Fibroblast of pulmonary artery (primary cell): ENCODE results near the gene APOD.
A peak's percentile ranks its signal among the peaks of the same experiment; 100 is the strongest.
"Not testable (repeated sequence)": the region's sequence is repeated elsewhere in the genome, so short reads cannot be mapped to it uniquely, and the experiment has no call there.

Experiments
- DNase-seq: peaks from one replicate; pipeline ENCODE4 v3.0.0-alpha.2; 2010; ENCODE audit warnings: low read depth
- H3K4me3 ChIP-seq: replicated peaks from 2 replicates; pipeline ENCODE4 v1.5.1; 2011; ENCODE audit warnings: low read depth, mild to moderate bottlenecking, control low read depth, low read length, moderate library complexity
- CTCF ChIP-seq: IDR thresholded peaks from 2 replicates; pipeline ENCODE4 v1.5.1; 2011; ENCODE audit warnings: mild to moderate bottlenecking, control low read depth, low read length, inconsistent platforms; ENCODE audit errors: missing control alignments

APOD gene

DNA sequence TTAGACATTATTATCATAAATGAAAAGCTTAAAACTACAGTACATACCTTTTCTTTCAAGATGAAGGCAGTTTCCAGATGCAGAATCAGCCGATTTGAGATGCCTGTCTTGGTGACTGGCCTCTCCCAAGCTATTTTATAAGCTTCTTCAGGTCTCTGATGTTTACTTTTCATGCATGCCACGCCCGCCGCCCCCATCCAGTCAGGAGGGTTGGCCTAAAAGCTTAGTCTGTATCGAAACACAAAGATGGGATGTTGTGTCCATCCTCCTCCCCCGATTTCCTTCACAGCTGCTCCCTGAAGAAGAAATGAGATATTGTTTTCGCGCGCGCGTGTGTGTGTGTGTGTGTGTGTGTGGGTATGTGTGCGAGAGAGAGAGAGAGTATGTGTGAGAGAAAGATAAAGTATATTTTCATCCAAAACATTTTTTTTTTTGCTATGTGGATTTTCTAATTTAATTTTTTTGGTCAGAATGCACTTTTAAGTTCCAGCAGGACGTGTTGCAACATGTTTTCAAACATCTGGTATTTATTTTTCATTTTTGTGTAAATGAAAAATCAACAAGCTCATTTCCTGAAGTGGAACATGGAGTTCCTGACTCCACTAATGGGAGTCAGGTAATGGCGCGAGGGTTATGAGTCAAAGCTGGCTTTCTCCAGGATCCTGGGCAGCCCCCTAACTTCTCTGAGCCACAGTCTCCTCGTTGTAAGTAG, at the start of gene APOD:
Gene APOD (minus strand): TSS at position 110 of the 712 bp plus-strand sequence. CDS start 4,479 bp downstream, outside the sequence.
- no peak for TF ChIP-seq CTCF
- peak; percentile 80 for DNase-seq
- H3K4me3 ChIP-seq = peak within 1 kb of the TSS; percentile 36

- not testable (repeated sequence) for H3K4me3 ChIP-seq, DNase-seq
Observed at GRCh38 chr3:195633351-195633750, 49.6 kb upstream of the APOD start.

DNA sequence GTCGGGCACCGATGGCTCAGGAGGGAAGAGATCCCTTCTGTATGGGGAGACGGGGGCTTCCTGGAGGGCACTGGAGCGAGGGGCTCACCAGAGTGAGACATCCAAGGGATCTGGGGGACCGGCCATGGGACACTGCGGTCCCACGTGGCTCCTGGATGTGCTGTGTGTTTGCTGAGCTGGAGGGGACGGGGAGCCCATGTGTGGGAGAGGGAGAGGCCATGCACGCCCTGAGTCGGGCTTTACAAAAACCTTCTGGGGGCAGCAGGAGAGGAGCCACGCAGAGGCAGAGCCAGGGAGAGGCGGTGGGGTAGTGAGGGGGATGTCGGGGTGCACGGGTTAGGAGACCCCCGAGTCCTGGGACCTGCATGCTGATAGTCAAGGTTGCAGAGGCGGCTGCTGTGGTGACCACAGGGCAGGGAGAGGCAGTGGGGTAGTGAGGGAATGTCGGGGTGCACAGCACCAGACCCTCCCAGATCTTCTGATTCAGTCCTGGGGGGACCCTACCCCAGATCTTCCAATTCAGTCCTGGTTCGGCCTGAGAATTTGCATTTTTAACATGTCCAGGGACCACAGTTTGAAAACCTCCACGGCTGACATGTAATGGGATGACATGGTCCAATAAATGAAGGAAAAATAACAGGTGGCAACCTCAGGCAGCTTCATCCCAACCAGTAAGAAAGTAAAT, 48.9 kb upstream of the APOD start:
- H3K4me3 ChIP-seq, DNase-seq: not testable (repeated sequence)

- H3K4me3 ChIP-seq, DNase-seq: not testable (repeated sequence)
Observed at GRCh38 chr3:195632046-195632445, 48.3 kb upstream of the APOD start.

- not testable (repeated sequence) for H3K4me3 ChIP-seq, DNase-seq
Observed at GRCh38 chr3:195630938-195631495, 47.3 kb upstream of the APOD start.

DNA sequence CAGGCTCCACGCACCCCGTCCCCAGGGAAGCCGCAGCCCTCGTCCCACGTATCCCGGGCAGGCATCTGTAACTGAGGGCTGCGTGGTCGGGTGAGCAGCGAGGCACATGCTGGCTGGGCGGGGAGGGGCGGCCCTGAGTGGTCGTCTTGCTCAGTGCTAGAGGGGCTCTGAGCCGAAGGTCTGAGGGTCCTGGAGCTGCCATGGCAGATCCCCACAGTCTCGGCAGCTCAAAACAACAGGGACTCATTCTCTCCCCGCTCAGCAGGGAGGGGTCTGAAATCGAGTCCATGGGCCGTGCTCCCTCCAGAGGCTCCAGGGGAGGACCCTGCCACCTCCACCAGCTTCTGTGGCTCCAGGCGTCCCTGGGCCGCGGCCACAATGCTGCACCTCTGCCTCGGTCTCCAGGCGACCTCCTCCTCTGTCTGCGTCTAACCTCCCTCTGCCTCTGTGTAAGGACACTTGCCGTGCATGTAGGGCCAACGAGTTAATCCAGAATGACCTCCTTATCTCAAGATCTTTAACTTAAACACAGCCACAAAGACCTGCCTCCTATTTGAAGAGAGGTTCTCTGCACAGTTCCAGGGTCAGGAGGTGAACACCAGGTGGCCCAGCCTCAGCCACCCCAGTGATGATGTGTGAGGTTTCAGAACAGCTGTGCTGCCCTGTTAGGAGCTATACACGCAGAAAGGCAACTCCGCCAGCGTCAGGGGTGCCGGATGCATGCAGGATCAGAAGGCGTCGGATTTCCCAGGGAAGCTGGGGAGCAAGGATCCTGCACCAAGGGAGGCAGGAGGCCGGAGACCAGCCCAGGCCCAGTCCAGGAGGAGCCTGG, 46.6 kb upstream of the APOD start:
- not testable (repeated sequence) for H3K4me3 ChIP-seq, DNase-seq

- not testable (repeated sequence) for DNase-seq, H3K4me3 ChIP-seq
Observed at GRCh38 chr3:195629682-195630081, 45.9 kb upstream of the APOD start.

- H3K4me3 ChIP-seq, DNase-seq: not testable (repeated sequence)
Observed at GRCh38 chr3:195628386-195628920, 44.7 kb upstream of the APOD start.

DNA sequence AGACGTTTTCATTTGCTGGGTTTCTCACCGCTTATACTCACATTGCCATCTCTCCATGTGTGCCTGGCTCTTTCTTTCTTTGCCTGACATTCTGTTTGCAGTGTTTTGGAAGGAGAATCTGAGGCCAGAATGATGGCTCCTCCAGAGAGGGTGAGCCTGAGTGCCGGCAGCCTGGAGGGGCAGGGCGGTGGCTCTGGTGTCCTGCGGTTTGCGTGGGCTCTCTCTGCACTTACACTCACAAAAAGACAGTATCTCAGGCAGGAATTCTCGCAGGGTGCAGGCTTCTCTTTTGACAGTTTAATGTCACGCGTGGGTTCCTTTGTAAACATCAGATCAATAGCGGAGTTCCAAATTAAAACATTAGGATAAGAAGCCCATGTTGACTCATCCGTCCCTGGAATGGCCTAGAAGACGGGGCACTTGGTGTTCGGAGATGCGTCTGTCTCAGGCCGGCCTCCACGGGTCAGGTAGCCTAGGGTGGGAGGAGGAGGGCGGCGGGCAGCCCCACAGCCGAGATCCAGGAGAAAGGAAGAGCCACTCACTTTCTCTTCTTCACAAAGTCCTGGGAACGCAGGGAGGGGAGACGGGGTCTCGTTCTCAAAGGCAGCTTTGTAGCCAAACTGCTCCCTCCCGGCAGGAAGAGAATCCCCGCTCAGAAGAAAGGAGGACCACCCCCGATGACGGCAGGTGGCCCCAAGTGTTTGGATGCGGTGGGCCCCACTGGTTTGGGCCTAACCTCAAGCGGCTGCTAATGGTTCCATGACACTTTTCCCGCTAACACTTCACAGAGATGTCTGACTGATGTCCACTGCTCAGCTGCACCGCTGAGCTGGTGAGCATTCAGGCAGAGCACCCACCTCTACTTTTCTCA, 44.0 kb upstream of the APOD start:
- H3K4me3 ChIP-seq, DNase-seq: not testable (repeated sequence)

- not testable (repeated sequence) for H3K4me3 ChIP-seq, DNase-seq
Observed at GRCh38 chr3:195624603-195625560, 41.1 kb upstream of the APOD start.

- not testable (repeated sequence) for H3K4me3 ChIP-seq, DNase-seq
Observed at GRCh38 chr3:195624171-195624570, 40.4 kb upstream of the APOD start.

GRCh38 chr3:195623217-195623965, 39.7 kb upstream of the APOD start:
- DNase-seq, H3K4me3 ChIP-seq: not testable (repeated sequence)

- DNase-seq, H3K4me3 ChIP-seq: not testable (repeated sequence)
Observed at GRCh38 chr3:195622523-195623170, 38.9 kb upstream of the APOD start.

GRCh38 chr3:195622012-195622411, 38.3 kb upstream of the APOD start:
- not testable (repeated sequence) for DNase-seq, H3K4me3 ChIP-seq
